HG03457 (cell line): ENCODE data around the gene HCRTR1.

Experiments
- ATAC-seq: cut with Tn5 transposase; IDR thresholded peaks from one replicate; pipeline ENCODE4 v1.9.1; 2021; ENCODE audit warnings: moderate number of reproducible peaks; ENCODE audit not compliant: unreplicated experiment

The HCRTR1 gene

GRCh38 chr1:31648641-31649357 lies 31.3 kb downstream of the HCRTR1 start:
- no peak for ATAC-seq

GRCh38 chr1:31650161-31651088 lies 32.9 kb downstream of the HCRTR1 start:
- no peak for ATAC-seq

GRCh38 chr1:31651089-31651420 lies 33.6 kb downstream of the HCRTR1 start:
- no peak for ATAC-seq

- ATAC-seq, result no peak
Observed at GRCh38 chr1:31651766-31652165, 34.3 kb downstream of the HCRTR1 start.

GRCh38 chr1:31652891-31653499 lies 35.5 kb downstream of the HCRTR1 start:
- ATAC-seq, result no peak

GRCh38 chr1:31653717-31654473 lies 36.4 kb downstream of the HCRTR1 start:
- ATAC-seq, result no peak

- ATAC-seq, result no peak
Observed at GRCh38 chr1:31654474-31654776, 36.9 kb downstream of the HCRTR1 start.

GRCh38 chr1:31655104-31655503 lies 37.6 kb downstream of the HCRTR1 start:
- ATAC-seq, result no peak

GRCh38 chr1:31655756-31656155 lies 38.3 kb downstream of the HCRTR1 start:
- no peak for ATAC-seq

- no peak for ATAC-seq
Observed at GRCh38 chr1:31657020-31657804, 39.7 kb downstream of the HCRTR1 start.

- no peak for ATAC-seq
Observed at GRCh38 chr1:31657972-31658510, 40.6 kb downstream of the HCRTR1 start.

- ATAC-seq, result no peak
Observed at GRCh38 chr1:31658721-31659120, 41.2 kb downstream of the HCRTR1 start.

- no peak for ATAC-seq
Observed at GRCh38 chr1:31659889-31660288, 42.4 kb downstream of the HCRTR1 start.

- no peak for ATAC-seq
Observed at GRCh38 chr1:31660871-31661455, 43.5 kb downstream of the HCRTR1 start.

- ATAC-seq, result no peak
Observed at GRCh38 chr1:31661856-31662255, 44.4 kb downstream of the HCRTR1 start.

- ATAC-seq, result no peak
Observed at GRCh38 chr1:31662463-31662862, 45.0 kb downstream of the HCRTR1 start.

- no peak for ATAC-seq
Observed at GRCh38 chr1:31663622-31664452, 46.3 kb downstream of the HCRTR1 start.

GRCh38 chr1:31664528-31664927 lies 47.0 kb downstream of the HCRTR1 start:
- ATAC-seq, result no peak
